Spleen (tissue), 11 donors: ENCODE results near the gene RAB3D. TPM values are rescaled to one million over a fixed set of nuclear protein-coding genes. Genes with fewer than 3 reads are reported as not detected.
A peak's percentile ranks its signal among the peaks of the same experiment; 100 is the strongest.
"Not testable (repeated sequence)": the region's sequence is repeated elsewhere in the genome, so short reads cannot be mapped to it uniquely, and the experiment has no call there.

Experiments
- DNase-seq: peaks from one replicate; pipeline ENCODE4 v3.0.0-alpha.2; 2020
- H3K27ac ChIP-seq, 8 donors: fragments of 200-600 bp; sonication (generic) in 7 of 8; 1 replicate in 4 of 8; 2 replicates in 4 of 8; pipeline versions ENCODE4 v1.5.0 to v1.8.0; 2016 to 2021; ENCODE audit warnings: inconsistent platforms in 4 of 8, mild to moderate bottlenecking in 4 of 8, moderate library complexity in 1 of 8
- H3K27me3 ChIP-seq, 7 donors: fragments of 200-600 bp; sonication (generic) in 6 of 7; replicated peaks in 1 of 7; 1 replicate in 4 of 7; 2 replicates in 3 of 7; pipeline versions ENCODE4 v1.5.0 to v1.8.0; 2016 to 2021; ENCODE audit warnings: inconsistent platforms in 3 of 7, mild to moderate bottlenecking in 1 of 7
- H3K36me3 ChIP-seq, 6 donors: fragments of 200-600 bp; sonication (generic) in 5 of 6; 1 replicate in 4 of 6; 2 replicates in 2 of 6; pipeline versions ENCODE4 v1.5.0 to v1.8.0; 2016 to 2021; ENCODE audit warnings: inconsistent platforms in 2 of 6
- H3K4me1 ChIP-seq, 6 donors: fragments of 200-600 bp; sonication (generic) in 5 of 6; 1 replicate in 3 of 6; 2 replicates in 3 of 6; pipeline versions ENCODE4 v1.5.0 to v1.8.0; 2016 to 2021; ENCODE audit warnings: inconsistent platforms in 3 of 6
- H3K4me3 ChIP-seq, 8 donors: fragments of 200-600 bp; sonication (generic) in 7 of 8; 1 replicate in 4 of 8; 2 replicates in 4 of 8; pipeline versions ENCODE4 v1.5.0 to v1.8.0; 2016 to 2021; ENCODE audit warnings: inconsistent platforms in 4 of 8, mild to moderate bottlenecking in 4 of 8, moderate library complexity in 2 of 8
- H3K9me3 ChIP-seq, 8 donors: fragments of 200-600 bp; sonication (generic) in 7 of 8; 1 replicate in 4 of 8; 2 replicates in 4 of 8; pipeline versions ENCODE4 v1.5.0 to v1.8.0; 2016 to 2021; ENCODE audit warnings: inconsistent platforms in 4 of 8
- POLR2A ChIP-seq, 3 donors: fragments of 450-650 bp; IDR thresholded peaks; one replicate each; pipeline ENCODE4 v1.5.1; 2017; ENCODE audit warnings: antibody characterized with exemption in 3 of 3, mild to moderate bottlenecking in 1 of 3
- POLR2AphosphoS5 ChIP-seq, 3 donors: sonication (generic); formaldehyde crosslinking; IDR thresholded peaks; one replicate each; pipeline ENCODE4 v1.5.1; 2017; ENCODE audit warnings: antibody characterized with exemption in 3 of 3
- WGBS, 5 donors: extraction: QIAGEN DNeasy Blood & Tissue Kit in 3 of 5; methylation state at CpG; one replicate each; pipeline versions ENCODE4 v1.1.5 to v1.1.7; 2013 to 2018; 5-methylcytosine and 5-hydroxymethylcytosine counted together
- intact Hi-C: fragments of 100-400 bp; cut with DNase I; formaldehyde crosslinking; loops from one replicate; pipeline ENCODE4 v1.15.0; 2023; ENCODE audit warnings: low total_unique reads
- polyA plus RNA-seq, 3 donors: library from polyadenylated mRNA; stranded (reverse); fragments of 200-250 nt; gene quantifications; one replicate each; pipeline ENCODE4 v1.2.1, GENCODE V29; 2013
- total RNA-seq, 7 donors: library from RNA; depleted of rRNA in 3 of 7; stranded (reverse); fragments of >200 nt in 3 of 7; fragmentation: NEBNext Ultra II Directional in 4 of 7; extraction: Animal tissue kit (Norgen Biotek cat#: 25700) in 4 of 7; gene quantifications; one replicate each; pipeline versions ENCODE4 v1.1.0 to v1.2.1, GENCODE V29; 2016 to 2021
- TF ChIP-seq, protein P1 (sequence below), 11 experiments: fragments of 200-600 bp in 7 of 11; fragments of 450-650 bp in 4 of 11; sonication (generic) in 4 of 11; IDR thresholded peaks in 8 of 11; conservative IDR thresholded peaks in 3 of 11; 1 replicate in 7 of 11; 2 replicates in 4 of 11; pipeline versions ENCODE4 v1.4.0 to v1.8.0; 2016 to 2021; ENCODE audit warnings: antibody characterized with exemption in 11 of 11, inconsistent platforms in 4 of 11, mild to moderate bottlenecking in 1 of 11
- donor health status: healthy with polysubstance abuse.
- donor health status: DM: no; HTN: no; CAD: no; lungs with moderate emphysema.
- donor health status: DM: no; HTN: no; CAD: no.
- donor health status: Bipolar disorder and iron deficiency.
- donor health status: healthy.
- donor health status: DM: no; HTN: no; CAD: no.
- donor health status: DM: yes; HTN: yes; CAD: no.

The RAB3D gene
- total and polyA plus RNA-seq, 10 donors = 2.5 to 51.3 (median 33.5) TPM

GRCh38 chr19:11342429-11342828 is 3.0 kb upstream of the RAB3D start:
- 90 to 97% (median 92%) methylated on average over 3 of the region's 3 CpGs for WGBS, 5 donors
- H3K4me1 ChIP-seq = peaks cover 30 to 80% (median 63%) of the 10 kb centered on the region in 6 donors

GRCh38 chr19:11340099-11340467 is 626 bp upstream of the RAB3D start:
- peaks cover 0 to 45% (median 15%) of the 10 kb centered on the region in 6 donors for H3K36me3 ChIP-seq
- peak overlapping the region in 7 of 8 donors; percentile 67 to 96 (median 84) for H3K27ac ChIP-seq
- H3K4me3 ChIP-seq = peak overlapping the region in 6 of 8 donors; percentile 57 to 86 (median 76)
- peaks cover 24 to 79% (median 53%) of the 10 kb centered on the region in 6 donors for H3K4me1 ChIP-seq
- 86 to 88% (median 87%) methylated on average over 8 of the region's 8 CpGs for WGBS, 5 donors
- H3K9me3 ChIP-seq, DNase-seq, intact Hi-C loops, H3K27me3 ChIP-seq: not testable (repeated sequence)

More at GRCh38 chr19:11342429-11342828, 3.0 kb upstream of the RAB3D start:
- no peaks in the 10 kb centered on the region for H3K27me3 ChIP-seq
- intact Hi-C loops = no loop called here
- H3K27ac ChIP-seq = no peak overlapping the region
- DNase-seq = no peak
- TF ChIP-seq POLR2A (IDR thresholded peaks at IDR 0.05) = no peak
- H3K9me3 ChIP-seq = no peaks in the 10 kb centered on the region
- peaks cover 0 to 24% (median 0%) of the 10 kb centered on the region in 6 donors for H3K36me3 ChIP-seq
- no peak overlapping the region for H3K4me3 ChIP-seq

- Histone ChIP-seq H3K27me3 (no peaks in the 10 kb centered on the region), H3K4me1 (peaks cover 11 to 65% (median 39%) of the 10 kb centered on the region in 6 donors), H3K36me3 (peaks cover 0 to 59% (median 29%) of the 10 kb centered on the region in 6 donors), H3K9me3 (peaks cover 0 to 6% (median 0%) of the 10 kb centered on the region in 8 donors), H3K27ac (peak overlapping the region; percentile 53 to 96 (median 82)), H3K4me3 (peak overlapping the region; percentile 57 to 86 (median 72))
- WGBS, 5 donors = 25 to 55% (median 28%) methylated on average over 13 to 21 of the region's 21 CpGs
- no peak for TF ChIP-seq POLR2AphosphoS5 (IDR thresholded peaks at IDR 0.05)
- TF ChIP-seq, protein P1, sequence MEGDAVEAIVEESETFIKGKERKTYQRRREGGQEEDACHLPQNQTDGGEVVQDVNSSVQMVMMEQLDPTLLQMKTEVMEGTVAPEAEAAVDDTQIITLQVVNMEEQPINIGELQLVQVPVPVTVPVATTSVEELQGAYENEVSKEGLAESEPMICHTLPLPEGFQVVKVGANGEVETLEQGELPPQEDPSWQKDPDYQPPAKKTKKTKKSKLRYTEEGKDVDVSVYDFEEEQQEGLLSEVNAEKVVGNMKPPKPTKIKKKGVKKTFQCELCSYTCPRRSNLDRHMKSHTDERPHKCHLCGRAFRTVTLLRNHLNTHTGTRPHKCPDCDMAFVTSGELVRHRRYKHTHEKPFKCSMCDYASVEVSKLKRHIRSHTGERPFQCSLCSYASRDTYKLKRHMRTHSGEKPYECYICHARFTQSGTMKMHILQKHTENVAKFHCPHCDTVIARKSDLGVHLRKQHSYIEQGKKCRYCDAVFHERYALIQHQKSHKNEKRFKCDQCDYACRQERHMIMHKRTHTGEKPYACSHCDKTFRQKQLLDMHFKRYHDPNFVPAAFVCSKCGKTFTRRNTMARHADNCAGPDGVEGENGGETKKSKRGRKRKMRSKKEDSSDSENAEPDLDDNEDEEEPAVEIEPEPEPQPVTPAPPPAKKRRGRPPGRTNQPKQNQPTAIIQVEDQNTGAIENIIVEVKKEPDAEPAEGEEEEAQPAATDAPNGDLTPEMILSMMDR (IDR thresholded peaks at IDR 0.05 in 8 of 11, conservative IDR thresholded peaks at IDR 0.05 in 3 of 11) = no peak
- no peak for TF ChIP-seq POLR2A (IDR thresholded peaks at IDR 0.05)
- no peak for DNase-seq
- intact Hi-C loops = no loop called here
Observed at GRCh38 chr19:11338569-11339253, 746 bp downstream of the RAB3D start.

DNA sequence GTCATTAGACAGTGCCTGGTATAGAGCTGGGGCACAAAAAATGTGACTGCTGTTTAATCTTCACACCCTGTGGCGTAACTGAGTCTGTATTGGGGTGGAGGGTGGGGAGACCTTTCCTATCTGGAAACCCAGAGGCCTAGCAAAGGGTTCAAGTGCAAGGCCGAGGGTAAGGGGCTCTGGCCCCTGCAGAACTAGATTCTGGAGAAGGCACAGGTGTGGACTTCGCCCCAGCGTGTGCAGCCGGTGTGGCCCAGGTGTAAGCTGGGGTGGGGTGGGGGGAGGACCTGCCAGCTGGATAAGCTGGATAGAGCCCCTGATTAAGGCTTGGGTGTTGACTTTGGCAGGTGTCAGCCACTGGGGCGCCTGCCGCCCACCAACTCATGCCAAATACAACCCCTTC is 1.3 kb downstream of the RAB3D start:
- WGBS, 5 donors = 81 to 93% (median 86%) methylated on average over 7 of the region's 7 CpGs
- Histone ChIP-seq H3K36me3 (peaks cover 0 to 60% (median 35%) of the 10 kb centered on the region in 6 donors), H3K4me3 (peak overlapping the region in 5 of 8 donors; percentile 17 to 86 (median 79)), H3K27ac (peak overlapping the region; percentile 53 to 96 (median 82)), H3K9me3 (peaks cover 0 to 6% (median 0%) of the 10 kb centered on the region in 8 donors), H3K27me3 (no peaks in the 10 kb centered on the region), H3K4me1 (peaks cover 11 to 60% (median 35%) of the 10 kb centered on the region in 6 donors)
- no peak for DNase-seq
- intact Hi-C loops = no loop called here
- no peak for TF ChIP-seq POLR2A (IDR thresholded peaks at IDR 0.05)
- TF ChIP-seq, protein P1 (IDR thresholded peaks at IDR 0.05 in 8 of 11, conservative IDR thresholded peaks at IDR 0.05 in 3 of 11) = no peak
- no peak for TF ChIP-seq POLR2AphosphoS5 (IDR thresholded peaks at IDR 0.05)

- Histone ChIP-seq H3K9me3 (peaks cover 0 to 6% (median 0%) of the 10 kb centered on the region in 8 donors), H3K4me3 (peak overlapping the region in 3 of 8 donors; percentile 74 to 86 (median 85)), H3K27ac (peak overlapping the region in 5 of 8 donors; percentile 15 to 96 (median 88)), H3K4me1 (peaks cover 11 to 59% (median 31%) of the 10 kb centered on the region in 6 donors), H3K36me3 (peaks cover 0 to 60% (median 42%) of the 10 kb centered on the region in 6 donors), H3K27me3 (no peaks in the 10 kb centered on the region)
- intact Hi-C loops = no loop called here
- TF ChIP-seq POLR2AphosphoS5 (IDR thresholded peaks at IDR 0.05) (no peak), POLR2A (IDR thresholded peaks at IDR 0.05) (no peak)
- TF ChIP-seq, protein P1 (IDR thresholded peaks at IDR 0.05 in 8 of 11, conservative IDR thresholded peaks at IDR 0.05 in 3 of 11) = no peak
- no peak for DNase-seq
- 24 to 50% (median 37%) methylated on average over 10 to 14 of the region's 14 CpGs for WGBS, 5 donors
Observed at GRCh38 chr19:11337080-11337479, 2.4 kb downstream of the RAB3D start.
